Neural cell (in vitro differentiated cells): ENCODE measurements around the gene DUS2. TPM values are rescaled to one million over a fixed set of nuclear protein-coding genes. Genes with fewer than 3 reads are reported as not detected.

ENCODE experiments used
- H2AFZ ChIP-seq: fragments of 200-600, 300-800 bp; sonication (generic), shearing (Covaris generic); 2 replicates; pipeline ENCODE4 v1.6.0; 2014; ENCODE audit warnings: low read depth, mild to moderate bottlenecking, antibody characterized with exemption, low read length, moderate library complexity
- H3F3A ChIP-seq: fragments of 200-600 bp; shearing (Covaris generic); 2 replicates; pipeline ENCODE4 v1.6.1; 2016; ENCODE audit warnings: mild to moderate bottlenecking, moderate library complexity, mixed read lengths, antibody characterized with exemption, low read length; ENCODE audit not compliant: insufficient read depth, poor library complexity, severe bottlenecking
- H3K27ac ChIP-seq: fragments of 200-600, 300-800 bp; sonication (generic), shearing (Covaris generic); 2 replicates; pipeline ENCODE4 v1.5.1; 2014; ENCODE audit warnings: mild to moderate bottlenecking, low read length, moderate library complexity
- H3K27me3 ChIP-seq: fragments of 300-800, 200-600 bp; sonication (generic), shearing (Covaris generic); 2 replicates; pipeline ENCODE4 v1.6.0; 2014; ENCODE audit warnings: mild to moderate bottlenecking, low read depth, low read length, moderate library complexity; ENCODE audit not compliant: insufficient read depth
- H3K36me3 ChIP-seq: fragments of 300-800, 200-600 bp; sonication (generic), shearing (Covaris generic); 2 replicates; pipeline ENCODE4 v1.5.1; 2014; ENCODE audit warnings: mild to moderate bottlenecking, antibody characterized with exemption, low read length, moderate library complexity; ENCODE audit not compliant: insufficient read depth
- H3K4me2 ChIP-seq: fragments of 300-800, 200-600 bp; sonication (generic), shearing (Covaris generic); 2 replicates; pipeline ENCODE4 v1.6.0; 2014; ENCODE audit warnings: mild to moderate bottlenecking, low read length
- H3K4me3 ChIP-seq: fragments of 300-800, 200-600 bp; sonication (generic), shearing (Covaris generic); 2 replicates; pipeline ENCODE4 v1.5.1; 2014; ENCODE audit warnings: mild to moderate bottlenecking, low read length, moderate library complexity
- H3K79me2 ChIP-seq: fragments of 200-600 bp; shearing (Covaris generic); replicated peaks from 2 replicates; pipeline ENCODE4 v1.6.0; 2014; ENCODE audit warnings: mild to moderate bottlenecking, low read length, moderate library complexity; ENCODE audit not compliant: insufficient read depth
- H3K9ac ChIP-seq: fragments of 300-800, 200-600 bp; sonication (generic), shearing (Covaris generic); 2 replicates; pipeline ENCODE4 v1.6.1; 2016; ENCODE audit warnings: mild to moderate bottlenecking, low read length, mixed read lengths
- H3K9me2 ChIP-seq: fragments of 200-600 bp; shearing (Covaris generic); 2 replicates; pipeline ENCODE4 v1.6.1; 2016; ENCODE audit warnings: mild to moderate bottlenecking, low read length, mixed read lengths; ENCODE audit not compliant: insufficient read depth
- H3K9me3 ChIP-seq: fragments of 200-600, 300-800 bp; sonication (generic), shearing (Covaris generic); 2 replicates; pipeline ENCODE4 v1.6.1; 2016; ENCODE audit warnings: mild to moderate bottlenecking, mixed run types, low read length, moderate library complexity, mixed read lengths
- H4K20me1 ChIP-seq: fragments of 200-600 bp; shearing (Covaris generic); 2 replicates; pipeline ENCODE4 v1.6.1; 2016; ENCODE audit warnings: mild to moderate bottlenecking, mixed run types; ENCODE audit not compliant: insufficient read depth
- CTCF ChIP-seq: fragments of 450-650 bp; IDR thresholded peaks from 2 replicates; pipeline ENCODE4 v1.5.1; 2014; ENCODE audit warnings: antibody characterized with exemption, mild to moderate bottlenecking, moderate library complexity; ENCODE audit not compliant: poor library complexity, severe bottlenecking
- EP300 ChIP-seq: fragments of 450-650 bp; conservative IDR thresholded peaks from 2 replicates; pipeline ENCODE4 v1.6.1; 2014; ENCODE audit warnings: antibody characterized with exemption, mild to moderate bottlenecking, moderate library complexity; ENCODE audit not compliant: poor library complexity, severe bottlenecking
- EZH2 ChIP-seq: fragments of 200-600, 300-800 bp; shearing (Covaris generic), sonication (generic); IDR thresholded peaks from 2 replicates; pipeline ENCODE4 v1.6.1; 2014; ENCODE audit warnings: antibody characterized with exemption, low read length, borderline replicate concordance, mild to moderate bottlenecking; ENCODE audit not compliant: insufficient read depth, poor library complexity, severe bottlenecking
- MXI1 ChIP-seq: fragments of 450-650 bp; conservative IDR thresholded peaks from 2 replicates; pipeline ENCODE4 v1.6.1; 2014; ENCODE audit warnings: antibody characterized with exemption, mild to moderate bottlenecking; ENCODE audit not compliant: poor library complexity, severe bottlenecking
- RAD21 ChIP-seq: fragments of 450-650 bp; conservative IDR thresholded peaks from 2 replicates; pipeline ENCODE4 v1.6.1; 2014; ENCODE audit warnings: antibody characterized with exemption, mild to moderate bottlenecking, moderate library complexity
- REST ChIP-seq: IDR thresholded peaks from 2 replicates; pipeline ENCODE4 v1.6.1; 2012; ENCODE audit warnings: borderline replicate concordance
- SMC3 ChIP-seq: fragments of 450-650 bp; conservative IDR thresholded peaks from 2 replicates; pipeline ENCODE4 v1.6.1; 2014; ENCODE audit warnings: antibody characterized with exemption, mild to moderate bottlenecking, moderate library complexity; ENCODE audit not compliant: poor library complexity
- TAF1 ChIP-seq: IDR thresholded peaks from 2 replicates; pipeline ENCODE4 v1.6.1; 2012; ENCODE audit warnings: low read depth
- polyA plus RNA-seq: library from polyadenylated mRNA; depleted of rRNA; stranded (reverse); fragments of >200 nt; gene quantifications from 2 replicates; pipeline ENCODE4 v1.2.3, GENCODE V29; 2014

Gene DUS2
- polyA plus RNA-seq, 1 donor from 2014 or later, result 22.4 TPM

GRCh38 chr16:68074850-68075555 lies 51.9 kb downstream of the DUS2 start:
- Histone ChIP-seq H3K4me3 (no peak overlapping the region), H3K9ac (no peak overlapping the region), H3K79me2 (no peaks in the 10 kb centered on the region), H3K27me3 (no peaks in the 10 kb centered on the region), H3K9me3 (no peaks in the 10 kb centered on the region), H3F3A (no peaks in the 10 kb centered on the region), H3K4me2 (no peak overlapping the region), H3K27ac (no peak overlapping the region), H3K36me3 (peaks cover 5% of the 10 kb centered on the region), H2AFZ (no peak overlapping the region), H3K9me2 (no peaks in the 10 kb centered on the region), H4K20me1 (no peaks in the 10 kb centered on the region)
- TF ChIP-seq SMC3 (no peak), REST (no peak), TAF1 (no peak)

DNA sequence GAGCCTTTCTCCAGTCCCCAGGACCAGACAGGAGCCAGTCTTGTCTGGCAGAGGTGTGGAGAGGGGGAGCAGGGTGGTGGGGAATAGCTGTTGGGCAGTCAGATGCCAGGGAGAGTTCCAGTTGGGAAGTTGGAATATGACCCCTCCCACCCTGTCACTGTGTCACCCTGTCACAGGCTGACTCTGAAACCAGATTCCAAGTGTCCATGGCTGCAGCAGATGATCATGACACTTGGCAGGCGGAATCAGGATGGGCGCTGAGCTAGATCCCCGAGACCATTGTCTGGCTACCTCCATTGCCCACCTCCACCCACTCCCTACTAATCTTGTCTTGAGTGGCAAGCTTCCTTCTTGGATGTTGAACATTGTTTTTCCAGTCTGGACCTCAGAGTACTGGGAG lies 52.9 kb downstream of the DUS2 start:
- H3K27me3 ChIP-seq, result no peaks in the 10 kb centered on the region
- H3K27ac ChIP-seq, result no peak overlapping the region
- no peak overlapping the region for H3K9ac ChIP-seq
- no peaks in the 10 kb centered on the region for H3K9me2 ChIP-seq
- H3K4me2 ChIP-seq, result no peak overlapping the region
- H3K36me3 ChIP-seq, result peaks cover 2% of the 10 kb centered on the region
- no peak for TF ChIP-seq RAD21
- no peak for TF ChIP-seq SMC3
- TF ChIP-seq EZH2, result no peak
- no peak for TF ChIP-seq MXI1
- H3F3A ChIP-seq, result no peaks in the 10 kb centered on the region
- no peak overlapping the region for H3K4me3 ChIP-seq
- H3K79me2 ChIP-seq, result no peaks in the 10 kb centered on the region
- H4K20me1 ChIP-seq, result no peaks in the 10 kb centered on the region
- no peaks in the 10 kb centered on the region for H3K9me3 ChIP-seq
- H2AFZ ChIP-seq, result no peak overlapping the region

DNA sequence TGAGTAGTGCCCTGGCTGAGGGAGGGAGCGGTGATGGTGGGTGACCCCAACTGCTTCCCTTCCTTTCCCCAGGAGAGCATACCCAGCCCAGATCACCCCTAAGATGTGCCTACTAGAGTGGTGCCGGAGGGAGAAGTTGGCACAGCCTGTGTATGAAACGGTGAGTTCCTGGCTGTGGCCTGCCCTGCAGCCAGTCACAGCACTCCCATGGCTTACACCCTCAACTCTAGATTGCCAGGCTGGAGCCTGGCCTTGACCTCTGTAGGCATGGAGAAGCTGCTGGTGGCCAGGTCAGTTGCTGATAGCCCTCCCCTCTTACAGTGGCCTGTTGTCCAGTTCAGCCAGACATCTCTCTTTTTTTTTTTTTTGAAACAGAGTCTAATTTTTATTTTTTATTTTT lies 53.5 kb downstream of the DUS2 start:
- Histone ChIP-seq H4K20me1 (no peaks in the 10 kb centered on the region), H3K4me2 (no peak overlapping the region), H3K36me3 (no peaks in the 10 kb centered on the region), H3K9me2 (no peaks in the 10 kb centered on the region), H2AFZ (no peak overlapping the region), H3K27ac (no peak overlapping the region), H3F3A (no peaks in the 10 kb centered on the region), H3K27me3 (no peaks in the 10 kb centered on the region), H3K9ac (no peak overlapping the region), H3K79me2 (no peaks in the 10 kb centered on the region), H3K4me3 (no peak overlapping the region), H3K9me3 (no peaks in the 10 kb centered on the region)
- TF ChIP-seq TAF1 (no peak), CTCF (no peak), EP300 (no peak), MXI1 (no peak), RAD21 (no peak)
